Astrocyte (in vitro differentiated cells and primary cell): ENCODE measurements around the gene MAPKAPK3. TPM values are rescaled to one million over a fixed set of nuclear protein-coding genes. Genes with fewer than 3 reads are reported as not detected.

Experiments
- DNase-seq: peaks from one replicate; pipeline ENCODE4 v3.0.0-alpha.2; 2010; ENCODE audit warnings: low read depth
- FAIRE-seq: peaks from 2 replicates; lab custom pipeline; 2011; peaks lifted over from hg19 to GRCh38; lab: Jason Lieb, UNC
- H2AFZ ChIP-seq: 2 replicates; pipeline ENCODE4 v1.6.0; 2012; ENCODE audit warnings: low read depth, low read length, inconsistent platforms
- H3K27ac ChIP-seq: 2 replicates; pipeline ENCODE4 v1.5.1; 2011; ENCODE audit warnings: low read depth, low read length, inconsistent platforms
- H3K27me3 ChIP-seq: 2 replicates; pipeline ENCODE4 v1.6.0; 2011; ENCODE audit warnings: low read length, inconsistent platforms; ENCODE audit not compliant: insufficient read depth
- H3K36me3 ChIP-seq: 2 replicates; pipeline ENCODE4 v1.5.1; 2011; ENCODE audit warnings: low read length, inconsistent platforms; ENCODE audit not compliant: insufficient read depth
- H3K4me1 ChIP-seq: 2 replicates; pipeline ENCODE4 v1.5.1; 2011; ENCODE audit warnings: low read length, inconsistent platforms; ENCODE audit not compliant: insufficient read depth
- H3K4me2 ChIP-seq: 2 replicates; pipeline ENCODE4 v1.6.0; 2012; ENCODE audit warnings: low read length, inconsistent platforms
- H3K4me3 ChIP-seq: 2 replicates; pipeline ENCODE4 v1.5.1; 2011; ENCODE audit warnings: low read depth, mild to moderate bottlenecking, low read length, inconsistent platforms; ENCODE audit not compliant: insufficient read depth
- H3K79me2 ChIP-seq: 2 replicates; pipeline ENCODE4 v1.6.0; 2012; ENCODE audit warnings: mild to moderate bottlenecking, low read length, inconsistent platforms; ENCODE audit not compliant: insufficient read depth
- H3K9ac ChIP-seq: 2 replicates; pipeline ENCODE4 v1.6.0; 2012; ENCODE audit warnings: mild to moderate bottlenecking, low read length, inconsistent platforms
- H3K9me3 ChIP-seq: 2 replicates; pipeline ENCODE4 v1.5.1; 2012; ENCODE audit warnings: low read depth, mild to moderate bottlenecking, low read length, inconsistent platforms; ENCODE audit not compliant: insufficient read depth
- H4K20me1 ChIP-seq: 2 replicates; pipeline ENCODE4 v1.6.0; 2012; ENCODE audit warnings: low read length, inconsistent platforms; ENCODE audit not compliant: insufficient read depth
- H3K27ac Mint-ChIP-seq: one replicate; pipeline ENCODE4 v1.8.0; 2021; ENCODE audit warnings: mild to moderate bottlenecking, mixed read lengths; ENCODE audit not compliant: unreplicated experiment
- H3K27me3 Mint-ChIP-seq: one replicate; pipeline ENCODE4 v1.8.0; 2021; ENCODE audit warnings: low read depth, mixed read lengths; ENCODE audit not compliant: unreplicated experiment
- H3K36me3 Mint-ChIP-seq: one replicate; pipeline ENCODE4 v1.8.0; 2021; ENCODE audit warnings: low read depth, mixed read lengths; ENCODE audit not compliant: unreplicated experiment
- H3K4me1 Mint-ChIP-seq: one replicate; pipeline ENCODE4 v1.8.0; 2021; ENCODE audit warnings: low read depth, mixed read lengths; ENCODE audit not compliant: unreplicated experiment
- H3K4me3 Mint-ChIP-seq: one replicate; pipeline ENCODE4 v1.8.0; 2021; ENCODE audit warnings: mild to moderate bottlenecking, moderate library complexity, mixed read lengths; ENCODE audit not compliant: unreplicated experiment
- H3K9me3 Mint-ChIP-seq: one replicate; pipeline ENCODE4 v1.8.0; 2021; ENCODE audit warnings: mild to moderate bottlenecking, mixed read lengths; ENCODE audit not compliant: unreplicated experiment
- CTCF ChIP-seq: IDR thresholded peaks from 2 replicates; pipeline ENCODE4 v1.5.1; 2011; ENCODE audit warnings: low read depth, mild to moderate bottlenecking, inconsistent platforms, low read length, moderate library complexity; ENCODE audit not compliant: insufficient read depth
- EZH2 ChIP-seq: IDR thresholded peaks from 2 replicates; pipeline ENCODE4 v1.6.1; 2012; ENCODE audit warnings: mild to moderate bottlenecking, low read length, inconsistent platforms; ENCODE audit not compliant: insufficient read depth
- total RNA-seq: library from RNA; stranded (reverse); gene quantifications from 2 replicates; pipeline ENCODE4 v1.2.1, GENCODE V29; 2021

The MAPKAPK3 gene
- total RNA-seq, 1 donor from 2014 or later: 23.4 TPM

- Mint-ChIP-seq H3K4me1 (peaks cover 25% of the 10 kb centered on the region), H3K36me3 (peaks cover 8% of the 10 kb centered on the region), H3K9me3 (no peaks in the 10 kb centered on the region), H3K4me3 (peak overlapping the region; percentile 57), H3K27ac (no peak overlapping the region), H3K27me3 (no peaks in the 10 kb centered on the region)
- H3K27ac ChIP-seq: peak overlapping the region; percentile 26
- H3K79me2 ChIP-seq: peaks cover 6% of the 10 kb centered on the region
- no peaks in the 10 kb centered on the region for H3K27me3 ChIP-seq
- TF ChIP-seq CTCF (peak; percentile 26), EZH2 (no peak)
- no peaks in the 10 kb centered on the region for H3K9me3 ChIP-seq
- no peak overlapping the region for H3K4me3 ChIP-seq
- peaks cover 19% of the 10 kb centered on the region for H4K20me1 ChIP-seq
- peaks cover 39% of the 10 kb centered on the region for H3K4me1 ChIP-seq
- no peaks in the 10 kb centered on the region for H3K36me3 ChIP-seq
- DNase-seq (peak; percentile 72), FAIRE-seq (peak; percentile 59)
- H3K4me2 ChIP-seq: peak overlapping the region; percentile 35
- peak overlapping the region; percentile 51 for H2AFZ ChIP-seq
- peak overlapping the region; percentile 43 for H3K9ac ChIP-seq
Observed at GRCh38 chr3:50627407-50628051, 10.6 kb downstream of the MAPKAPK3 start.

GRCh38 chr3:50628601-50629000 is 11.7 kb downstream of the MAPKAPK3 start:
- peaks cover 25% of the 10 kb centered on the region for H3K4me1 Mint-ChIP-seq
- no peak overlapping the region for H3K4me2 ChIP-seq
- peaks cover 39% of the 10 kb centered on the region for H3K4me1 ChIP-seq
- H3K9me3 ChIP-seq: no peaks in the 10 kb centered on the region
- H3K36me3 Mint-ChIP-seq: peaks cover 8% of the 10 kb centered on the region
- H3K9me3 Mint-ChIP-seq: no peaks in the 10 kb centered on the region
- H3K27ac ChIP-seq: no peak overlapping the region
- no peak overlapping the region for H3K4me3 ChIP-seq
- H2AFZ ChIP-seq: no peak overlapping the region
- peaks cover 6% of the 10 kb centered on the region for H3K79me2 ChIP-seq
- no peaks in the 10 kb centered on the region for H3K27me3 ChIP-seq
- H4K20me1 ChIP-seq: peaks cover 20% of the 10 kb centered on the region
- no peak overlapping the region for H3K4me3 Mint-ChIP-seq
- H3K27me3 Mint-ChIP-seq: no peaks in the 10 kb centered on the region
- FAIRE-seq (no peak), DNase-seq (no peak)
- TF ChIP-seq EZH2 (no peak), CTCF (no peak)
- H3K9ac ChIP-seq: no peak overlapping the region
- no peaks in the 10 kb centered on the region for H3K36me3 ChIP-seq
- no peak overlapping the region for H3K27ac Mint-ChIP-seq

- H3K36me3 Mint-ChIP-seq: no peaks in the 10 kb centered on the region
- peaks cover 6% of the 10 kb centered on the region for H3K79me2 ChIP-seq
Observed at GRCh38 chr3:50630394-50630793, 13.4 kb downstream of the MAPKAPK3 start.

More at GRCh38 chr3:50630394-50630793, 13.4 kb downstream of the MAPKAPK3 start:
- Histone ChIP-seq H4K20me1 (peaks cover 19% of the 10 kb centered on the region), H3K36me3 (no peaks in the 10 kb centered on the region), H3K9ac (no peak overlapping the region), H3K4me3 (no peak overlapping the region), H3K27me3 (no peaks in the 10 kb centered on the region), H3K27ac (no peak overlapping the region), H3K4me1 (peaks cover 24% of the 10 kb centered on the region), H2AFZ (no peak overlapping the region), H3K9me3 (no peaks in the 10 kb centered on the region), H3K4me2 (peak overlapping the region; percentile 38)
- H3K4me1 Mint-ChIP-seq: peaks cover 11% of the 10 kb centered on the region
- DNase-seq (no peak), FAIRE-seq (no peak)
- no peak overlapping the region for H3K4me3 Mint-ChIP-seq
- no peaks in the 10 kb centered on the region for H3K27me3 Mint-ChIP-seq
- no peaks in the 10 kb centered on the region for H3K9me3 Mint-ChIP-seq
- H3K27ac Mint-ChIP-seq: no peak overlapping the region
- no peak for TF ChIP-seq CTCF
- no peak for TF ChIP-seq EZH2
